Stimulated activated effector memory CD8-positive, alpha-beta T cell treated with anti-CD3 and anti-CD28 coated beads, Interleukin-12 subunit alpha, Interleukin-12 subunit beta, amount 100 ng/mL, for 72 hours (primary cell): ENCODE results near the gene DHX15.

Source experiments
- ATAC-seq: fragments of 150-1000 bp; cut with Tn5 transposase; 2 replicates; pipeline ENCODE4 v1.10.0; 2021
- DNase-seq, 2 donors: peaks; one replicate each; pipeline ENCODE4 v3.0.0; 2021 to 2022; ENCODE audit warnings: low spot score in 2 of 2
- H3K27ac Mint-ChIP-seq: one replicate; pipeline ENCODE4 v1.8.0; 2022; ENCODE audit warnings: mild to moderate bottlenecking, mixed read lengths
- H3K36me3 Mint-ChIP-seq: one replicate; pipeline ENCODE4 v1.8.0; 2022; ENCODE audit warnings: mild to moderate bottlenecking, mixed read lengths
- H3K4me1 Mint-ChIP-seq: one replicate; pipeline ENCODE4 v1.8.0; 2022; ENCODE audit warnings: mixed read lengths
- H3K4me3 Mint-ChIP-seq: one replicate; pipeline ENCODE4 v1.8.0; 2022; ENCODE audit warnings: mild to moderate bottlenecking, mixed read lengths
- H3K9me3 Mint-ChIP-seq: one replicate; pipeline ENCODE4 v1.8.0; 2022; ENCODE audit warnings: mixed read lengths

DHX15 gene

GRCh38 chr4:24598025-24598424 is 13.7 kb upstream of the DHX15 start:
- Mint-ChIP-seq H3K27ac (no peak overlapping the region), H3K4me3 (no peak overlapping the region), H3K9me3 (peaks cover 4% of the 10 kb centered on the region), H3K36me3 (no peaks in the 10 kb centered on the region), H3K4me1 (no peaks in the 10 kb centered on the region)
- ATAC-seq (no peak), DNase-seq (no peak)

- DNase-seq (no peak), ATAC-seq (no peak)
- H3K9me3 Mint-ChIP-seq: peaks cover 12% of the 10 kb centered on the region
- H3K36me3 Mint-ChIP-seq: no peaks in the 10 kb centered on the region
- H3K27ac Mint-ChIP-seq: no peak overlapping the region
- H3K4me3 Mint-ChIP-seq: no peak overlapping the region
- no peaks in the 10 kb centered on the region for H3K4me1 Mint-ChIP-seq
Observed at GRCh38 chr4:24595659-24596058, 11.3 kb upstream of the DHX15 start.

GRCh38 chr4:24594887-24595286 is 10.5 kb upstream of the DHX15 start:
- ATAC-seq: no peak
- peaks cover 13% of the 10 kb centered on the region for H3K9me3 Mint-ChIP-seq
- DNase-seq: no peak
- H3K4me3 Mint-ChIP-seq: no peak overlapping the region
- H3K4me1 Mint-ChIP-seq: no peaks in the 10 kb centered on the region
- no peak overlapping the region for H3K27ac Mint-ChIP-seq
- H3K36me3 Mint-ChIP-seq: no peaks in the 10 kb centered on the region

GRCh38 chr4:24589448-24589847 is 5.1 kb upstream of the DHX15 start:
- Mint-ChIP-seq H3K27ac (no peak overlapping the region), H3K36me3 (peaks cover 5% of the 10 kb centered on the region), H3K9me3 (peaks cover 10% of the 10 kb centered on the region), H3K4me1 (peaks cover 9% of the 10 kb centered on the region), H3K4me3 (no peak overlapping the region)
- DNase-seq (no peak), ATAC-seq (peak; percentile 85)

- DNase-seq: no peak
- no peak overlapping the region for H3K4me3 Mint-ChIP-seq
- no peak overlapping the region for H3K27ac Mint-ChIP-seq
Observed at GRCh38 chr4:24588216-24588954, 4.0 kb upstream of the DHX15 start.

GRCh38 chr4:24583451-24584210 is 723 bp downstream of the DHX15 start:
- H3K9me3 Mint-ChIP-seq: no peaks in the 10 kb centered on the region
- H3K36me3 Mint-ChIP-seq: peaks cover 63% of the 10 kb centered on the region
- H3K4me1 Mint-ChIP-seq: peaks cover 40% of the 10 kb centered on the region
- H3K4me3 Mint-ChIP-seq: peak overlapping the region; percentile 92
- peak overlapping the region; percentile 99 for H3K27ac Mint-ChIP-seq
- peak; percentile 50 for ATAC-seq
- DNase-seq: peak; percentile 11 to 69

More at GRCh38 chr4:24588216-24588954, 4.0 kb upstream of the DHX15 start:
- no peak for ATAC-seq
- H3K36me3 Mint-ChIP-seq: peaks cover 16% of the 10 kb centered on the region
- H3K4me1 Mint-ChIP-seq: peaks cover 9% of the 10 kb centered on the region
- H3K9me3 Mint-ChIP-seq: peaks cover 10% of the 10 kb centered on the region

- DNase-seq: no peak
- H3K4me3 Mint-ChIP-seq: peak overlapping the region; percentile 92
- H3K9me3 Mint-ChIP-seq: no peaks in the 10 kb centered on the region
- peak overlapping the region; percentile 99 for H3K27ac Mint-ChIP-seq
- H3K36me3 Mint-ChIP-seq: peaks cover 76% of the 10 kb centered on the region
- ATAC-seq: no peak
- H3K4me1 Mint-ChIP-seq: peaks cover 52% of the 10 kb centered on the region
Observed at GRCh38 chr4:24582235-24582832, 2.0 kb downstream of the DHX15 start.

GRCh38 chr4:24578364-24578763 is 6.0 kb downstream of the DHX15 start:
- H3K36me3 Mint-ChIP-seq: peaks cover 100% of the 10 kb centered on the region
- DNase-seq (no peak), ATAC-seq (no peak)
- H3K4me3 Mint-ChIP-seq: peak overlapping the region; percentile 12
- H3K9me3 Mint-ChIP-seq: no peaks in the 10 kb centered on the region
- H3K4me1 Mint-ChIP-seq: peaks cover 82% of the 10 kb centered on the region
- H3K27ac Mint-ChIP-seq: no peak overlapping the region

GRCh38 chr4:24576276-24576675 is 8.1 kb downstream of the DHX15 start:
- H3K36me3 Mint-ChIP-seq: peaks cover 100% of the 10 kb centered on the region
- H3K4me3 Mint-ChIP-seq: no peak overlapping the region
- DNase-seq (no peak), ATAC-seq (no peak)
- peak overlapping the region; percentile 38 for H3K27ac Mint-ChIP-seq
- H3K4me1 Mint-ChIP-seq: peaks cover 77% of the 10 kb centered on the region
- H3K9me3 Mint-ChIP-seq: no peaks in the 10 kb centered on the region

- Mint-ChIP-seq H3K9me3 (no peaks in the 10 kb centered on the region), H3K4me3 (no peak overlapping the region), H3K36me3 (peaks cover 100% of the 10 kb centered on the region), H3K4me1 (peaks cover 79% of the 10 kb centered on the region), H3K27ac (no peak overlapping the region)
- DNase-seq (no peak), ATAC-seq (no peak)
Observed at GRCh38 chr4:24574236-24574635, 10.1 kb downstream of the DHX15 start.

- ATAC-seq (no peak), DNase-seq (no peak)
- Mint-ChIP-seq H3K4me1 (peaks cover 76% of the 10 kb centered on the region), H3K27ac (no peak overlapping the region), H3K36me3 (peaks cover 100% of the 10 kb centered on the region), H3K9me3 (no peaks in the 10 kb centered on the region), H3K4me3 (no peak overlapping the region)
Observed at GRCh38 chr4:24573582-24573981, 10.8 kb downstream of the DHX15 start.

GRCh38 chr4:24570574-24571236 is 13.6 kb downstream of the DHX15 start:
- DNase-seq (no peak), ATAC-seq (peak; percentile 90)
- Mint-ChIP-seq H3K27ac (no peak overlapping the region), H3K9me3 (no peaks in the 10 kb centered on the region), H3K4me3 (no peak overlapping the region), H3K4me1 (peaks cover 67% of the 10 kb centered on the region), H3K36me3 (peaks cover 100% of the 10 kb centered on the region)

- Mint-ChIP-seq H3K4me3 (no peak overlapping the region), H3K27ac (no peak overlapping the region), H3K9me3 (no peaks in the 10 kb centered on the region), H3K4me1 (peaks cover 72% of the 10 kb centered on the region), H3K36me3 (peaks cover 100% of the 10 kb centered on the region)
- ATAC-seq: peak; percentile 58
- no peak for DNase-seq
Observed at GRCh38 chr4:24570172-24570571, 14.2 kb downstream of the DHX15 start.

- H3K27ac Mint-ChIP-seq: no peak overlapping the region
- H3K4me3 Mint-ChIP-seq: no peak overlapping the region
- DNase-seq (no peak), ATAC-seq (no peak)
- no peaks in the 10 kb centered on the region for H3K9me3 Mint-ChIP-seq
- peaks cover 74% of the 10 kb centered on the region for H3K4me1 Mint-ChIP-seq
- peaks cover 100% of the 10 kb centered on the region for H3K36me3 Mint-ChIP-seq
Observed at GRCh38 chr4:24569662-24570061, 14.7 kb downstream of the DHX15 start.

GRCh38 chr4:24568425-24568824 is 15.9 kb downstream of the DHX15 start:
- H3K9me3 Mint-ChIP-seq: no peaks in the 10 kb centered on the region
- H3K4me3 Mint-ChIP-seq: no peak overlapping the region
- ATAC-seq (no peak), DNase-seq (no peak)
- H3K27ac Mint-ChIP-seq: no peak overlapping the region
- H3K36me3 Mint-ChIP-seq: peaks cover 100% of the 10 kb centered on the region
- peaks cover 74% of the 10 kb centered on the region for H3K4me1 Mint-ChIP-seq
